Liver (tissue), 9 donors: ENCODE results near the gene PRRT2. TPM values are rescaled to one million over a fixed set of nuclear protein-coding genes. Genes with fewer than 3 reads are reported as not detected.
"Not testable (repeated sequence)": the region's sequence is repeated elsewhere in the genome, so short reads cannot be mapped to it uniquely, and the experiment has no call there.

Source experiments
- DNase-seq: peaks from one replicate; pipeline ENCODE4 v3.0.0-alpha.2; 2017; ENCODE audit warnings: low spot score
- H3K27ac ChIP-seq, 2 donors: one replicate each; pipeline ENCODE4 v1.7.0; 2013; ENCODE audit warnings: inconsistent platforms in 2 of 2, low read length in 2 of 2, control low read depth in 1 of 2, low read depth in 1 of 2, mild to moderate bottlenecking in 1 of 2
- H3K27me3 ChIP-seq, 4 donors: one replicate each; pipeline versions ENCODE4 v1.6.1 to v1.7.0; 2013; ENCODE audit warnings: low read length in 3 of 4, inconsistent platforms in 1 of 4, mild to moderate bottlenecking in 1 of 4, moderate library complexity in 1 of 4; ENCODE audit not compliant: control insufficient read depth in 4 of 4, insufficient read depth in 4 of 4
- H3K36me3 ChIP-seq, 4 donors: one replicate each; pipeline versions ENCODE4 v1.6.1 to v1.7.0; 2013; ENCODE audit warnings: low read length in 3 of 4, mild to moderate bottlenecking in 3 of 4, low read depth in 1 of 4, moderate library complexity in 1 of 4; ENCODE audit not compliant: control insufficient read depth in 4 of 4, insufficient read depth in 3 of 4
- H3K4me1 ChIP-seq, 4 donors: one replicate each; pipeline versions ENCODE4 v1.6.1 to v1.7.0; 2013; ENCODE audit warnings: low read length in 3 of 4, mild to moderate bottlenecking in 3 of 4, moderate library complexity in 1 of 4; ENCODE audit not compliant: control insufficient read depth in 4 of 4, insufficient read depth in 4 of 4
- H3K4me3 ChIP-seq, 3 donors: one replicate each; pipeline versions ENCODE4 v1.6.1 to v1.7.0; 2013; ENCODE audit warnings: low read length in 3 of 3, control low read depth in 1 of 3, low read depth in 1 of 3, mild to moderate bottlenecking in 1 of 3
- H3K9ac ChIP-seq, 2 donors: one replicate each; pipeline ENCODE4 v1.7.0; 2013; ENCODE audit warnings: low read length in 2 of 2, mild to moderate bottlenecking in 2 of 2, moderate library complexity in 2 of 2, control low read depth in 1 of 2, low read depth in 1 of 2
- H3K9me3 ChIP-seq, 4 donors: one replicate each; pipeline versions ENCODE4 v1.6.1 to v1.7.0; 2013; ENCODE audit warnings: low read length in 3 of 4; ENCODE audit not compliant: control insufficient read depth in 4 of 4
- CTCF ChIP-seq: fragments of 150-350 bp; IDR thresholded peaks from 2 replicates; pipeline ENCODE4 v1.5.1; 2017; ENCODE audit warnings: improper control_type of control experiment, low read depth, low read length; ENCODE audit not compliant: missing input control
- EGR1 ChIP-seq, 2 donors: IDR thresholded peaks; 2 replicates each; pipeline ENCODE4 v1.6.1; 2016 to 2018; ENCODE audit warnings: antibody characterized with exemption in 2 of 2, low read depth in 2 of 2
- FOXA1 ChIP-seq: IDR thresholded peaks from 2 replicates; pipeline ENCODE4 v1.6.1; 2016; ENCODE audit warnings: antibody characterized with exemption
- HNF4A ChIP-seq, 2 donors: conservative IDR thresholded peaks; 2 replicates each; pipeline ENCODE4 v1.6.1; 2016; ENCODE audit warnings: antibody characterized with exemption in 2 of 2, mild to moderate bottlenecking in 2 of 2
- JUND ChIP-seq, 2 donors: IDR thresholded peaks; 2 replicates each; pipeline ENCODE4 v1.6.1; 2016; ENCODE audit warnings: antibody characterized with exemption in 2 of 2
- RAD21 ChIP-seq, 2 donors: IDR thresholded peaks; 2 replicates each; pipeline ENCODE4 v1.6.1; 2016; ENCODE audit warnings: antibody characterized with exemption in 2 of 2, mild to moderate bottlenecking in 2 of 2
- REST ChIP-seq: IDR thresholded peaks from 2 replicates; pipeline ENCODE4 v1.6.1; 2016; ENCODE audit warnings: antibody characterized with exemption, mild to moderate bottlenecking
- SP1 ChIP-seq: IDR thresholded peaks from 2 replicates; pipeline ENCODE4 v1.6.1; 2018; ENCODE audit warnings: antibody characterized with exemption, mild to moderate bottlenecking
- TAF1 ChIP-seq: conservative IDR thresholded peaks from 2 replicates; pipeline ENCODE4 v1.6.1; 2016; ENCODE audit warnings: antibody characterized with exemption, mild to moderate bottlenecking
- YY1 ChIP-seq: IDR thresholded peaks from 2 replicates; pipeline ENCODE4 v1.6.1; 2016; ENCODE audit warnings: antibody characterized with exemption, mild to moderate bottlenecking
- WGBS: extraction: QIAGEN DNeasy Blood & Tissue Kit; methylation state at CpG from one replicate; pipeline ENCODE4 v1.1.7; 2013; 5-methylcytosine and 5-hydroxymethylcytosine counted together
- polyA plus RNA-seq, 2 donors: library from polyadenylated mRNA; stranded (reverse) in 1 of 2; unstranded in 1 of 2; fragments of 200-250 nt in 1 of 2; fragments of >200 nt in 1 of 2; fragmentation: Nextera tagmentation in 1 of 2; extraction: Ambion mirVana in 1 of 2; gene quantifications; one replicate each; pipeline versions ENCODE4 v1.2.1 to v1.2.3, GENCODE V29; 2013 to 2015
- total RNA-seq, 2 donors: library from RNA; depleted of rRNA; stranded (reverse); fragments of >200 nt; gene quantifications; one replicate each; pipeline ENCODE4 v1.2.3, GENCODE V29; 2014
- donor health status: healthy.
- donor health status: healthy.
- donor health status: healthy.
- donor health status: healthy.
- donor health status: healthy.

Gene PRRT2
- total and polyA plus RNA-seq, 4 donors, result 0.09 to 0.59 (median 0.22) TPM

GRCh38 chr16:29784901-29785500 is 27.0 kb upstream of the PRRT2 start:
- no peaks in the 10 kb centered on the region for H3K9me3 ChIP-seq
- DNase-seq, result peak; percentile 79
- no peak overlapping the region for H3K27ac ChIP-seq
- H3K9ac ChIP-seq, result no peak overlapping the region
- TF ChIP-seq SP1, result no peak
- TF ChIP-seq YY1, result peak; percentile 71
- no peak for TF ChIP-seq EGR1 (IDR thresholded peaks at IDR 0.05; ENCODE audit: low read depth in 2 of 2)
- no peak for TF ChIP-seq HNF4A (conservative IDR thresholded peaks at IDR 0.05)
- TF ChIP-seq CTCF, result peak; percentile 71
- TF ChIP-seq TAF1, result no peak
- no peak for TF ChIP-seq JUND (IDR thresholded peaks at IDR 0.05)
- peak; percentile 45 for TF ChIP-seq REST
- no peak for TF ChIP-seq FOXA1
- peak; percentile 68 to 85 for TF ChIP-seq RAD21 (IDR thresholded peaks at IDR 0.05)
- no peaks in the 10 kb centered on the region for H3K27me3 ChIP-seq
- peak overlapping the region in 2 of 3 donors; percentile 18 to 27 for H3K4me3 ChIP-seq
- WGBS, result 26% methylated on average over 38 of the region's 38 CpGs
- H3K4me1 ChIP-seq, result peaks cover 3 to 5% (median 5%) of the 10 kb centered on the region in 4 donors
- no peaks in the 10 kb centered on the region for H3K36me3 ChIP-seq

GRCh38 chr16:29787155-29787554 is 24.8 kb upstream of the PRRT2 start:
- H3K27me3 ChIP-seq, H3K4me3 ChIP-seq, DNase-seq, H3K27ac ChIP-seq, H3K9ac ChIP-seq, H3K36me3 ChIP-seq, H3K9me3 ChIP-seq: not testable (repeated sequence)
- peaks cover 5 to 22% (median 15%) of the 10 kb centered on the region in 4 donors for H3K4me1 ChIP-seq
- 83% methylated on average over 4 of the region's 4 CpGs for WGBS

GRCh38 chr16:29789775-29790182 is 22.2 kb upstream of the PRRT2 start:
- DNase-seq, result no peak
- H3K9ac ChIP-seq, result peak overlapping the region; percentile 53 to 89
- no peaks in the 10 kb centered on the region for H3K36me3 ChIP-seq
- peaks cover 3 to 22% (median 14%) of the 10 kb centered on the region in 4 donors for H3K4me1 ChIP-seq
- H3K27ac ChIP-seq, result peak overlapping the region; percentile 70 to 89
- H3K9me3 ChIP-seq, result no peaks in the 10 kb centered on the region
- TF ChIP-seq SP1, result no peak
- 52% methylated on average over 20 of the region's 20 CpGs for WGBS
- H3K4me3 ChIP-seq, result peak overlapping the region; percentile 50 to 91 (median 74)
- H3K27me3 ChIP-seq, result no peaks in the 10 kb centered on the region
